Hematopoietic multipotent progenitor cell treated with erythropoietin and hydrocortisone succinate and interleukin-3 and kit ligand, for 4 days (in vitro differentiated cells): ENCODE data around the gene DUOXA2.
"Not testable (repeated sequence)": the region's sequence is repeated elsewhere in the genome, so short reads cannot be mapped to it uniquely, and the experiment has no call there.

Source experiments
- DNase-seq: peaks from one replicate; pipeline ENCODE4 v3.0.0-alpha.2; 2015

The DUOXA2 gene

GRCh38 chr15:45114076-45114750, at the start of gene DUOXA2, which contains the start of gene DUOX2:
Gene DUOXA2 (plus strand): TSS chr15:45114326. CDS start chr15:45114606, 280 bp downstream.
Gene DUOX2 (minus strand): TSS chr15:45114172. CDS start chr15:45113411, 761 bp downstream.
- peak; percentile 46 for DNase-seq

DNA sequence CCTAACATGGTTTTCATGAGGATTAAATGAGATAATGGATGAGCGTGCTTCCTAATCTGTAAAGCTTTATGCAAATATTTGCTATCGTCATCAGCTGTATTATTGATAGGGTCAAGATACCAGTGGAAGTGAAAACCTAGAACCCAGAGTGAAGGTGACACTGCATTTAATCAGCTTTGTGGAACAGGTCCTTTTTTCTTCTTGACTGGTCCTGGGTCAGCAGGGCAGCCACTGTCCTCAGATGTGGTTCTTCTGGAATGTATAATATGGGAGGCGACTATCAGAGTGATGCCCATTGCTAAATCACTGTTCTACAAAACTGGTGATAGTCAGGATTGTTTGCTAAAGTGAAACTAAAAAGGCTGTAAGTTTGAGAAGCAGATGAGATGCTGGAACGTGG, 49.7 kb upstream of the DUOXA2 start:
- DNase-seq = no peak

DNA sequence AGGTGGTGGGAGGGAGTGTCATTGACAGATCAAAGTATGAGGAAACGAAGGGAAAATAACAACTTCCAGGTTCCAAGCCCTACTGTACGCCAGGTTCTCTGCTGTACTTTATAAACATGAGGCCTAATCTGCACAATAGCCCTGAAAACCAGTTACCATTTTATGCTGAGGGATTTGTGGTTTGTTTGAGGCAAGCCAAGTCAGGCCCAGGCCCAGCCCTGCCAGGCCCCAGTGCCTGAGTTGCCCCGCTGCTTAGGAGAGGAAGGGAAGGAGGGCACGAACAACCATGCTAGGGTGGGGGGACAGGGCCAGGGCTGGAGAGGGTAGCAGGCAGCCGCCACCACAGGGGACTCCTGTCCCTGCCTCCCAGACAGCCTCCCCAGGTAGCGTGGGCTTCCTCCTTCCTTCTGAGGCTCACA, 44.2 kb upstream of the DUOXA2 start:
- not testable (repeated sequence) for DNase-seq

DNA sequence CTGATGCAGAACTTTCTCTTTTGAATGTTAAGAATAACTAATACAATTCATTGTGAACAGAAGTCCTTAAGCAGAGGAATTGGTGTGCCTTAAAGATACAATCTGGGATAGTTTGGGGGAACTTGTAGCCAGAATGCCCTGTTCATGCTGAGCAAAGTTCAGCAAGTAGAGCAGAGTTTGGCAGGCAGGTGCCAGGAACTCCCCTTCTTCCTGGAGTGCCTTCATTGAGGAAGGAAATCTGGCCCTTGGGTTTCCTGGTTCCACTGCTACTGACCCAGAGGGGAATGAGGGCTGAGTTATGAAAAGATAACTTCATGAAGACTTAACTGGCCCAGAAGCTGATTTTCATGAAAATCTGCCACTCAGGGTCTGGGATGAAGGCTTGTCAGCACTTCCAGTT, 40.5 kb upstream of the DUOXA2 start:
- not testable (repeated sequence) for DNase-seq

GRCh38 chr15:45075440-45076320, 38.4 kb upstream of the DUOXA2 start:
- not testable (repeated sequence) for DNase-seq

- not testable (repeated sequence) for DNase-seq
Measured at GRCh38 chr15:45077391-45077790, 36.7 kb upstream of the DUOXA2 start.

GRCh38 chr15:45079201-45079600, 34.9 kb upstream of the DUOXA2 start:
- not testable (repeated sequence) for DNase-seq

DNA sequence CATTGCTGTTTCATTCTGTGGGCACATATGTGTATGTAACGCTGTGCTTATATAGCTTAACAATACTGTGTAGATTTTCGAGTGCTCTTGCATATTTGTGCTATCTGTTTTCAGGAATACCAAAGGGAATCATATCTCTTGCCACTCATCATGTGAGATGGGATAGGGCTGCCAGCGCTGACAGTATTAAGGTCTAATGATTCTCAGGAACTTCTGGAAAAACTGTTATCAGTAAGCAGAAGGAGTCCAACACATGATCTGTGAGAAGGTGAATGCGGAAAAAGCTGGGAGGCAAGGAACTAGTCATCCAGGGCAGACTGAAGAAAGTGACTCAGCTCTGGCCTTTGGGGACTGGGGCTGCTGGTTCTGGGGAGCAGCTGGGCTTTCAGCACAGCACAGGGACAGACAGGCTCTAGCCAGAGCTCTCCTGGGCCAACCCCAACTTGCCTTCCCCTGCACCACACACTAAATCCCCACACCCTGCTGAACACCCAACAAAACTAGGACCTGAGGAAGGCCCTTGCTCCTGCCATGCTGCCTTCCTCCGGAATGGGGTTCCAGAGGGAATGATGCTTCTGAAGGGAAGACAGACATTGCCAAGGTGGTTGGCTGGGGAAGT, 34.4 kb upstream of the DUOXA2 start:
- not testable (repeated sequence) for DNase-seq

DNA sequence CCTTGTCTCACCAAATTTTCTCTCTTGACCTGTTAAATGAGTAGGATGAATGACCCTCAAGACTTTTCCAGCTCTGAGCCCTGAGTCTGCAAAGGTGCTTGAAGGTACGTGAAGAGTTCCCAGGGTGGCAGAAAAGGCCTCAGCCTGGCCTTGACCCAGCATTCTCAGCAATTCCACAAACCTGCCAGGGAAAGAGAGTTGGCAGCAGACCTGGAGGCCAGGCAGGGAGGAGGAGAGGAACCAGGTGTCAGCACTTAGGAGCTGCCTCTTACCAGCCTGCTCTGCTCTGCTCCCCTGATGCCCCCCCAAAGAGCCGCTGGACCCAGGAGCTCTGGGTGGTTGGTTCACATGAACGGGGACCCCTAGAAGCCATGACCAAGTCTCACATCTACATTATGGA, 33.5 kb upstream of the DUOXA2 start:
- not testable (repeated sequence) for DNase-seq

GRCh38 chr15:45082412-45082811, 31.7 kb upstream of the DUOXA2 start:
- not testable (repeated sequence) for DNase-seq

DNA sequence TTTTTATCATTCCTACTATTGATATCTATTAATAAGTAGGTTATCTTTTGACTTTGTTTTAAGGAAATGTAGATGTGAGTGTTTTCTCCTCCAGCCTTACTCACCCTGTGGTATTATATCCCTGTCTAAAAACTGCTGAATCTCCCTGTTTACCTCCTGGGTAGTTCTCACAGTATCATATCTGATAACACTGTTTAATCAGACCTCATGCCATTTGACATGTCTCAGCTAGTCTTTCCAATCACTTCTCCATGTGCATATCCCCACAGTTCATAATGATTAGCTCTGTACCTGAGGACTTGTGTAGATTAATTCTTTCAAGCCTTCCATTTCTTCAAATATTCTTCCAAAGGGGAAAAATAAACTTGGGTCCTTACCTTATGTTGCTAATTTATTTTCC, 30.9 kb upstream of the DUOXA2 start:
- no peak for DNase-seq

DNA sequence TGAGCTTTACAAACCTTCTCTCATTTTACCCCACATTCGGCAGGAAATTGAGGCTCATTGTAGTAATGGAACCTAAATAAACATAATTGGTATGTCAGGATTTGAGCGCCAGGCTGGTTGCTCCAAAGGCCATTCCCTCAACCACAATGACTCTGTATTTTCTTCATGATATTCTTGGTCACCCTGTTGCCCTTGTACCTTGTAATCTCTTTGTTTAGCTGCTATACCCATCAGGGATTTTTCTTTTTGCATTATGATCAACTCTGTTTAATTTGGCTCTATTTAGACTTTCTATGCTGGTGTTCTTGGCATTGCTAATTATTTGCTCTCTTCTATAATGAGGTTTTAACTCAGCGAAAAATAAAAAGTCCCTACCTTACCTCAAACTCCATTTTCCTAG, 30.0 kb upstream of the DUOXA2 start:
- no peak for DNase-seq

- DNase-seq = peak; percentile 49
Measured at GRCh38 chr15:45087513-45087912, 26.6 kb upstream of the DUOXA2 start.

- no peak for DNase-seq
Measured at GRCh38 chr15:45088801-45089711, 25.1 kb upstream of the DUOXA2 start.

- DNase-seq = peak; percentile 59
Measured at GRCh38 chr15:45089712-45090373, 24.3 kb upstream of the DUOXA2 start.

DNA sequence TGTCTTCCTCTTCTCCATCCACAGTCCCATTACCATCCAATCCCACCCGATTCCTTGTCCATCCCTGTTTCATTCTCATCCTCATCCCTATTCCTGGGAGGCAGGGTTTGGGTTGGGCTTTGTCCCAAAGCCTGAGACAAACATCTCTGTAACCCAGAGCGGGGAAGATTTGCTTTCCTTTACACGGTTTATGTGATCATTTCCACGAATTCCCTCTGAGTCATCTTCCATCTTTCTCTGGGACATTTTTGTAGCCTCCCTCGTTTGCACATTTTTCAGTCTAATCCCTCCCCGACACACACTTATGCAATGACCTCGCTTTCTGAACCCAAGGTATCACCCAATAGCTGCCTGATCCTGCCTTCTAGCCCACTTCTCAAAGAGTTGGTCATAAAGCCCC, 23.0 kb upstream of the DUOXA2 start:
- DNase-seq = no peak

- DNase-seq = no peak
Measured at GRCh38 chr15:45091576-45091975, 22.6 kb upstream of the DUOXA2 start.

GRCh38 chr15:45093013-45093412, 21.1 kb upstream of the DUOXA2 start:
- DNase-seq = no peak

DNA sequence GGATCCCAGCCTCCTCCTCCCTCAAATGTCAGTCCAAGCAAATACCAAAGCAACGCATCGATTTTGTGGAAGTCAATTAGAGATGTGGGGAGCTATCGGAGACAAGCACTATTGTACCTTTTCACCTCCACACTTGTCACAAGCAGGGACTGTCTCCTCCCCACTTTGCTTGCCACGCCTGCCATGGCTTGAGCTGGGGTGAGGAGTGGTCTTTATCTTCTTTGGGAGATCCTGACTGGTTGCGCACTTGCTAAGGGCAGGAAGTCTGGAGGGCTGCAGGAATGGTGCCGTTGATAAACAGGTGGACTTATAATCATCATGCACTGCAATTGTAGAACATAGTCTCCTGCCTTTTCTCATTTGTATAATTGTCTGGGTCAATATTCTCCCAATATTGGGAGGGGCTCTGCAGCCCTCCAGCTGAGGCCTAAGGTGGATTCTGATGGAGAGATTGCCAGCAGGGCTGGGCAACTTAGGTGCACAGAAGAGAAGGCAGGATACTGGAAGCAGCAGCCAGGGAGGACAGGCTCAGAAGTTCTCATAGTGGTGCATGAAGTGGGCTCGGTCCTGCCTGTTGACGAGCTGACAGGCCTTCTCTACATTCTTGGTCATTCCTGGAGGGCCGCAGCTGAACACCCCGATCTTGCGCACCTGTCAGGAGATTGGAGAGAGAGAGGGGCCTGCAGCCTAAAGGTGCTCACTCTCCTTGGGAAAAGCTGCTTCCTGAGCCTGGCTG, 20.3 kb upstream of the DUOXA2 start:
- DNase-seq = no peak

GRCh38 chr15:45094358-45094730, 19.8 kb upstream of the DUOXA2 start:
- no peak for DNase-seq

DNA sequence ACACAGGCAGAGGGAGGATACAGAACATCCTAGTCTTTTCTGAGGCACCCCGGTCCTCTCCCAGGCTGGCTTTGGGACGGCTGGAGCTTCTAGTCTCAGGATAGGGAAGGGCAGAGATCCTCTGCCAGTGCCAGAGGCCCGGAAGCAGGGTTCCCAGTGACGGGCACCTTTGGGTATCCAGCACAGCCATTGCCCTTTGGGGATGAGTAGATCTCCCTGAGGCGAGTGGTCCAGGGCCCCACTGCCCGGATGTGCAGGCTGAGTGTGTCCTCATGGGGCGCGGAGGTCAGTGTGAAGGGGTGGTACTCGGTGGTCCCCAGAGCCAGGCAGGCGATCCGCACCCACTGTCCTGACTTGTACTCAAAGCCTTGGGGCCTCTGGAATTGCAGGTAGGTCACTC, 18.5 kb upstream of the DUOXA2 start:
- no peak for DNase-seq
